T-helper 1 cell (primary cell): Measurements from ENCODE around the gene PPM1A.
A peak's percentile ranks its signal among the peaks of the same experiment; 100 is the strongest.

ENCODE experiments used
- DNase-seq, 5 donors: peaks; one replicate each; pipeline ENCODE4 v3.0.0-alpha.2; 2012 to 2020

Gene PPM1A

GRCh38 chr14:60227291-60227690 is 21.7 kb upstream of the PPM1A start:
- DNase-seq, result no peak

GRCh38 chr14:60229614-60230013 is 19.4 kb upstream of the PPM1A start:
- no peak for DNase-seq

GRCh38 chr14:60232185-60232584 is 16.8 kb upstream of the PPM1A start:
- no peak for DNase-seq

GRCh38 chr14:60233251-60233650 is 15.8 kb upstream of the PPM1A start:
- no peak for DNase-seq

- DNase-seq, result no peak
Measured at GRCh38 chr14:60233891-60234290, 15.1 kb upstream of the PPM1A start.

GRCh38 chr14:60235440-60235839 is 13.6 kb upstream of the PPM1A start:
- DNase-seq, result no peak

- DNase-seq, result no peak
Measured at GRCh38 chr14:60238955-60239354, 10.1 kb upstream of the PPM1A start.

GRCh38 chr14:60240139-60240856 is 8.7 kb upstream of the PPM1A start:
- no peak for DNase-seq

GRCh38 chr14:60241091-60241490 is 7.9 kb upstream of the PPM1A start:
- DNase-seq, result no peak

GRCh38 chr14:60242429-60242828 is 6.6 kb upstream of the PPM1A start:
- DNase-seq, result no peak

GRCh38 chr14:60245380-60246177 is 3.4 kb upstream of the PPM1A start:
- DNase-seq, result no peak

- DNase-seq, result peak; percentile 68 to 89 (median 76)
Measured at GRCh38 chr14:60247994-60248696, 876 bp upstream of the PPM1A start.

GRCh38 chr14:60249321-60250256 is 568 bp downstream of the PPM1A start:
- peak; percentile 38 to 70 (median 51) for DNase-seq

- no peak for DNase-seq
Measured at GRCh38 chr14:60250257-60251035, 1.4 kb downstream of the PPM1A start.

GRCh38 chr14:60251877-60252276 is 2.9 kb downstream of the PPM1A start:
- DNase-seq, result no peak

- no peak for DNase-seq
Measured at GRCh38 chr14:60252630-60253029, 3.6 kb downstream of the PPM1A start.

GRCh38 chr14:60253649-60254048 is 4.6 kb downstream of the PPM1A start:
- DNase-seq, result no peak

GRCh38 chr14:60254176-60254575 is 5.2 kb downstream of the PPM1A start:
- DNase-seq, result no peak

GRCh38 chr14:60257865-60258264 is 8.8 kb downstream of the PPM1A start:
- no peak for DNase-seq

GRCh38 chr14:60265163-60265562 is 16.1 kb downstream of the PPM1A start:
- no peak for DNase-seq
